M059J (cell line): ENCODE results near the gene PLCB4. TPM values are rescaled to one million over a fixed set of nuclear protein-coding genes. Genes with fewer than 3 reads are reported as not detected.

Experiments used
- DNase-seq: peaks from one replicate; pipeline ENCODE4 v3.0.0-alpha.2; 2012; ENCODE audit warnings: low read depth
- total RNA-seq: library from RNA; depleted of rRNA; stranded (reverse); fragments of >200 nt; shearing (Covaris generic); gene quantifications from 2 replicates; pipeline ENCODE4 v1.2.3, GENCODE V29; 2014

Gene PLCB4
- total RNA-seq, 1 experiment from 2014 or later = 16.1 TPM

GRCh38 chr20:9220874-9221547, 152.1 kb downstream of the PLCB4 start:
- peak; percentile 89 for DNase-seq

GRCh38 chr20:9223296-9223695, 154.4 kb downstream of the PLCB4 start:
- DNase-seq = no peak

- DNase-seq = no peak
Measured at GRCh38 chr20:9225879-9226278, 157.0 kb downstream of the PLCB4 start.

- no peak for DNase-seq
Measured at GRCh38 chr20:9227896-9228615, 159.2 kb downstream of the PLCB4 start.

GRCh38 chr20:9228774-9229450, 160.0 kb downstream of the PLCB4 start:
- DNase-seq = peak; percentile 42

- DNase-seq = no peak
Measured at GRCh38 chr20:9230406-9230805, 161.5 kb downstream of the PLCB4 start.

GRCh38 chr20:9233804-9234203, 164.9 kb downstream of the PLCB4 start:
- no peak for DNase-seq

- DNase-seq = peak; percentile 91
Measured at GRCh38 chr20:9235518-9235917, 166.6 kb downstream of the PLCB4 start.

GRCh38 chr20:9236458-9236857, 167.6 kb downstream of the PLCB4 start:
- no peak for DNase-seq

GRCh38 chr20:9241232-9241692, 172.4 kb downstream of the PLCB4 start:
- peak; percentile 99 for DNase-seq

- peak; percentile 99 for DNase-seq
Measured at GRCh38 chr20:9241721-9242427, 173.0 kb downstream of the PLCB4 start.

GRCh38 chr20:9243986-9244385, 175.1 kb downstream of the PLCB4 start:
- no peak for DNase-seq

- DNase-seq = no peak
Measured at GRCh38 chr20:9244811-9245210, 175.9 kb downstream of the PLCB4 start.

- no peak for DNase-seq
Measured at GRCh38 chr20:9246731-9247130, 177.8 kb downstream of the PLCB4 start.

- DNase-seq = no peak
Measured at GRCh38 chr20:9250511-9250910, 181.6 kb downstream of the PLCB4 start.

- DNase-seq = no peak
Measured at GRCh38 chr20:9253006-9253539, 184.2 kb downstream of the PLCB4 start.

GRCh38 chr20:9255171-9255570, 186.3 kb downstream of the PLCB4 start:
- DNase-seq = no peak

- DNase-seq = no peak
Measured at GRCh38 chr20:9256393-9256792, 187.5 kb downstream of the PLCB4 start.

GRCh38 chr20:9258901-9259300, 190.0 kb downstream of the PLCB4 start:
- DNase-seq = no peak

GRCh38 chr20:9260027-9260426, 191.1 kb downstream of the PLCB4 start:
- DNase-seq = no peak

- DNase-seq = no peak
Measured at GRCh38 chr20:9261781-9262180, 192.9 kb downstream of the PLCB4 start.

GRCh38 chr20:9262653-9263194, 193.8 kb downstream of the PLCB4 start:
- no peak for DNase-seq
